AG09309 (cell line): ENCODE results near the gene ABL2.
A peak's percentile ranks its signal among the peaks of the same experiment; 100 is the strongest.

Source experiments
- DNase-seq: peaks from one replicate; pipeline ENCODE4 v3.0.0-alpha.2; 2010; ENCODE audit warnings: low read depth
- H3K4me3 ChIP-seq: 2 replicates; pipeline ENCODE4 v1.5.1; 2011; ENCODE audit warnings: mild to moderate bottlenecking, low read depth, low read length, moderate library complexity; ENCODE audit not compliant: control insufficient read depth
- CTCF ChIP-seq: IDR thresholded peaks from 2 replicates; pipeline ENCODE4 v1.5.1; 2011; ENCODE audit warnings: mild to moderate bottlenecking, low read depth, low read length, inconsistent platforms; ENCODE audit not compliant: insufficient read depth, control insufficient read depth; ENCODE audit errors: missing control alignments

Gene ABL2

GRCh38 chr1:179082333-179082998 lies 147.0 kb downstream of the ABL2 start:
- H3K4me3 ChIP-seq, result peak overlapping the region; percentile 88
- TF ChIP-seq CTCF, result no peak
- DNase-seq, result no peak

GRCh38 chr1:179081687-179082332 lies 147.7 kb downstream of the ABL2 start, which contains the start of gene TOR3A:
Gene TOR3A (plus strand): TSS chr1:179082070. CDS start chr1:179082129, 59 bp downstream.
- no peak for DNase-seq
- TF ChIP-seq CTCF, result no peak
- peak within 1 kb of the TSS; percentile 88 for H3K4me3 ChIP-seq

- DNase-seq, result no peak
- peak overlapping the region; percentile 88 for H3K4me3 ChIP-seq
- no peak for TF ChIP-seq CTCF
Measured at GRCh38 chr1:179080866-179081686, 148.4 kb downstream of the ABL2 start.

- TF ChIP-seq CTCF, result peak; percentile 69
- no peak overlapping the region for H3K4me3 ChIP-seq
- DNase-seq, result no peak
Measured at GRCh38 chr1:179079113-179079761, 150.2 kb downstream of the ABL2 start.

GRCh38 chr1:179077396-179077795 lies 152.1 kb downstream of the ABL2 start:
- H3K4me3 ChIP-seq, result no peak overlapping the region
- no peak for DNase-seq
- no peak for TF ChIP-seq CTCF

- no peak overlapping the region for H3K4me3 ChIP-seq
- no peak for DNase-seq
- no peak for TF ChIP-seq CTCF
Measured at GRCh38 chr1:179066471-179066870, 163.0 kb downstream of the ABL2 start.
